B cell (primary cell): ENCODE data around the gene TLR8. TPM values are rescaled to one million over a fixed set of nuclear protein-coding genes. Genes with fewer than 3 reads are reported as not detected.
A peak's percentile ranks its signal among the peaks of the same experiment; 100 is the strongest.

Source experiments
- ATAC-seq: fragments of 200-7000 bp; cut with Tn5 transposase; one replicate; pipeline ENCODE4 v1.10.0; 2021; ENCODE audit warnings: low read depth, mild to moderate bottlenecking, moderate number of reproducible peaks, moderate library complexity
- CTCF ChIA-PET: fragments of 350-600 bp; sonication (Branson Sonifier 250); formaldehyde crosslinking; loops from one replicate; lab custom pipeline; 2021; ENCODE audit warnings: antibody characterized with exemption, inconsistent platforms; lab: Charles Lee
- POLR2A ChIA-PET: fragments of 350-600 bp; sonication (Branson Sonifier 250); formaldehyde crosslinking; loops from one replicate; lab custom pipeline; 2021; ENCODE audit warnings: antibody characterized with exemption; lab: Charles Lee
- DNase-seq: peaks from one replicate; pipeline ENCODE4 v3.0.0; 2013
- H2AFZ ChIP-seq: 2 replicates; pipeline ENCODE4 v1.6.1; 2012; ENCODE audit warnings: mild to moderate bottlenecking, low read depth, low read length; ENCODE audit not compliant: insufficient read depth, poor library complexity, severe bottlenecking
- H3K27ac ChIP-seq, 2 donors: 1 replicate in 1 of 2; 2 replicates in 1 of 2; pipeline ENCODE4 v1.5.1; 2012 to 2013; ENCODE audit warnings: low read length in 2 of 2, mild to moderate bottlenecking in 2 of 2, moderate library complexity in 1 of 2
- H3K27me3 ChIP-seq, 4 experiments: fragments of 200-600 bp in 1 of 4; sonication (generic) in 1 of 4; replicated peaks in 1 of 4; 1 replicate in 2 of 4; 2 replicates in 2 of 4; pipeline versions ENCODE4 v1.6.1 to v1.7.0; 2013 to 2016; ENCODE audit warnings: low read length in 3 of 4, mild to moderate bottlenecking in 2 of 4, mixed read lengths in 1 of 4, moderate library complexity in 1 of 4; ENCODE audit not compliant: insufficient read depth in 4 of 4, control insufficient read depth in 3 of 4; ENCODE audit errors: control extremely low read depth in 1 of 4
- H3K36me3 ChIP-seq, 2 experiments: replicated peaks in 1 of 2; 1 replicate in 1 of 2; 2 replicates in 1 of 2; pipeline versions ENCODE4 v1.6.1 to v1.7.1; 2013; ENCODE audit warnings: low read length in 1 of 2; ENCODE audit not compliant: insufficient read depth in 2 of 2, control insufficient read depth in 1 of 2; ENCODE audit errors: control extremely low read depth in 1 of 2, extremely low read depth in 1 of 2
- H3K4me1 ChIP-seq, 2 donors: fragments of 200-600 bp in 1 of 2; sonication (generic) in 1 of 2; 1 replicate in 1 of 2; 2 replicates in 1 of 2; pipeline versions ENCODE4 v1.5.1 to v1.6.1; 2013 to 2017; ENCODE audit warnings: low read length in 2 of 2; ENCODE audit not compliant: control insufficient read depth in 2 of 2, insufficient read depth in 2 of 2
- H3K4me2 ChIP-seq: replicated peaks from 2 replicates; pipeline ENCODE3; 2012; ENCODE audit warnings: mild to moderate bottlenecking, low read depth, low read length; ENCODE audit not compliant: poor library complexity, severe bottlenecking
- H3K4me3 ChIP-seq, 5 experiments: fragments of 200-600 bp in 1 of 5; sonication (generic) in 1 of 5; 1 replicate in 3 of 5; 2 replicates in 2 of 5; pipeline versions ENCODE4 v1.5.1 to v1.7.0; 2011 to 2016; ENCODE audit warnings: low read length in 4 of 5, mild to moderate bottlenecking in 4 of 5, low read depth in 2 of 5, control low read depth in 1 of 5, moderate library complexity in 1 of 5; ENCODE audit not compliant: insufficient read depth in 1 of 5; ENCODE audit errors: control extremely low read depth in 1 of 5, extremely low read depth in 1 of 5
- H3K79me2 ChIP-seq: fragments of 200-600 bp; sonication (generic); one replicate; pipeline ENCODE4 v1.6.0; 2016; ENCODE audit warnings: low read length; ENCODE audit not compliant: control insufficient read depth, insufficient read depth
- H3K9ac ChIP-seq: fragments of 200-600 bp; sonication (generic); 2 replicates; pipeline ENCODE4 v1.6.1; 2017; ENCODE audit warnings: mild to moderate bottlenecking, low read length, moderate library complexity
- H3K9me3 ChIP-seq, 3 donors: one replicate each; pipeline versions ENCODE4 v1.6.1 to v1.7.1; 2013; ENCODE audit warnings: low read length in 2 of 3; ENCODE audit not compliant: control insufficient read depth in 2 of 3, insufficient read depth in 1 of 3; ENCODE audit errors: control extremely low read depth in 1 of 3
- H4K20me1 ChIP-seq: 2 replicates; pipeline ENCODE4 v1.6.0; 2012; ENCODE audit warnings: mild to moderate bottlenecking, low read length; ENCODE audit not compliant: insufficient read depth, control insufficient read depth, poor library complexity, severe bottlenecking
- H3K27ac Mint-ChIP-seq: one replicate; pipeline ENCODE4 v1.8.0; 2021; ENCODE audit warnings: mixed read lengths
- H3K27me3 Mint-ChIP-seq: one replicate; pipeline ENCODE4 v1.8.0; 2021; ENCODE audit warnings: mixed read lengths
- H3K4me1 Mint-ChIP-seq: one replicate; pipeline ENCODE4 v1.8.0; 2021; ENCODE audit warnings: mixed read lengths
- H3K4me3 Mint-ChIP-seq: one replicate; pipeline ENCODE4 v1.8.0; 2021; ENCODE audit warnings: mixed read lengths
- H3K9me3 Mint-ChIP-seq: one replicate; pipeline ENCODE4 v1.8.0; 2022; ENCODE audit warnings: mixed read lengths; ENCODE audit not compliant: insufficient read depth
- EZH2 ChIP-seq: IDR thresholded peaks from 2 replicates; pipeline ENCODE4 v1.6.1; 2012; ENCODE audit warnings: borderline replicate concordance, low read depth, mild to moderate bottlenecking, moderate library complexity, low read length; ENCODE audit not compliant: insufficient read depth, poor library complexity, severe bottlenecking
- WGBS: methylation state at CpG from one replicate; pipeline ENCODE4 v1.1.5; 2013; ENCODE audit warnings: missing lambda C conversion rate; ENCODE audit not compliant: insufficient coverage; 5-methylcytosine and 5-hydroxymethylcytosine counted together
- intact Hi-C: fragments of 100-400 bp; cut with micrococcal nuclease; formaldehyde crosslinking; loops from one replicate; pipeline ENCODE4 v1.10.0; 2022
- polyA plus RNA-seq: library from polyadenylated mRNA; depleted of rRNA; stranded (reverse); fragments of >200 nt; gene quantifications from 2 replicates; pipeline ENCODE4 v1.2.3, GENCODE V29; 2012
- total RNA-seq, 2 donors: library from RNA; stranded (reverse); fragments of 120-200 nt in 1 of 2; gene quantifications; 1 replicate in 1 of 2; 2 replicates in 1 of 2; pipeline versions ENCODE4 v1.2.3 to v1.2.4, GENCODE V29; 2013 to 2022
- TF ChIP-seq, protein P1 (sequence below): fragments of 200-600 bp; IDR thresholded peaks from one replicate; pipeline ENCODE4 v1.8.0; 2022; ENCODE audit warnings: antibody characterized with exemption, mild to moderate bottlenecking

TLR8 gene
- total and polyA plus RNA-seq, 2 donors (not counting 1 experiment from before 2014, with no cell fraction given): 0.19 to 0.39 TPM

GRCh38 chrX:12947545-12948235, 41.3 kb downstream of the TLR8 start:
- Histone ChIP-seq H3K79me2 (peaks cover 55% of the 10 kb centered on the region), H3K4me1 (peaks cover 59 to 64% of the 10 kb centered on the region in 2 donors), H4K20me1 (peaks cover 6% of the 10 kb centered on the region), H3K36me3 (no peaks in the 10 kb centered on the region), H2AFZ (no peak overlapping the region), H3K27me3 (no peaks in the 10 kb centered on the region), H3K4me3 (peak overlapping the region in 1 of 5 experiments; percentile 38), H3K27ac (peak overlapping the region; percentile 88), H3K4me2 (peak overlapping the region; percentile 71), H3K9ac (no peak overlapping the region), H3K9me3 (no peaks in the 10 kb centered on the region)
- CTCF ChIA-PET: interaction anchor here (0.7 to 7.4 kb wide), 15 partner anchors 9 to 698 kb away, joined by 3 to 214 read pairs (median 7); partner anchors contain the start of gene TMSB4X
- TF ChIP-seq, protein P1, sequence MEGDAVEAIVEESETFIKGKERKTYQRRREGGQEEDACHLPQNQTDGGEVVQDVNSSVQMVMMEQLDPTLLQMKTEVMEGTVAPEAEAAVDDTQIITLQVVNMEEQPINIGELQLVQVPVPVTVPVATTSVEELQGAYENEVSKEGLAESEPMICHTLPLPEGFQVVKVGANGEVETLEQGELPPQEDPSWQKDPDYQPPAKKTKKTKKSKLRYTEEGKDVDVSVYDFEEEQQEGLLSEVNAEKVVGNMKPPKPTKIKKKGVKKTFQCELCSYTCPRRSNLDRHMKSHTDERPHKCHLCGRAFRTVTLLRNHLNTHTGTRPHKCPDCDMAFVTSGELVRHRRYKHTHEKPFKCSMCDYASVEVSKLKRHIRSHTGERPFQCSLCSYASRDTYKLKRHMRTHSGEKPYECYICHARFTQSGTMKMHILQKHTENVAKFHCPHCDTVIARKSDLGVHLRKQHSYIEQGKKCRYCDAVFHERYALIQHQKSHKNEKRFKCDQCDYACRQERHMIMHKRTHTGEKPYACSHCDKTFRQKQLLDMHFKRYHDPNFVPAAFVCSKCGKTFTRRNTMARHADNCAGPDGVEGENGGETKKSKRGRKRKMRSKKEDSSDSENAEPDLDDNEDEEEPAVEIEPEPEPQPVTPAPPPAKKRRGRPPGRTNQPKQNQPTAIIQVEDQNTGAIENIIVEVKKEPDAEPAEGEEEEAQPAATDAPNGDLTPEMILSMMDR: no peak
- TF ChIP-seq EZH2: no peak
- ATAC-seq (no peak), DNase-seq (no peak)
- Mint-ChIP-seq H3K4me1 (peaks cover 56% of the 10 kb centered on the region), H3K9me3 (no peaks in the 10 kb centered on the region), H3K4me3 (peak overlapping the region; percentile 37), H3K27me3 (no peaks in the 10 kb centered on the region), H3K27ac (peak overlapping the region; percentile 91)
- POLR2A ChIA-PET: interaction anchor here (1.2 to 7.9 kb wide), 3 partner anchors 27 to 143 kb away, joined by 6 to 130 read pairs (median 25); partner anchors contain the start of gene TMSB4X
- WGBS: 100% methylated on average over 1 of the region's 5 CpGs
- intact Hi-C loops: loop anchor here (1.0 kb wide), 1 partner anchor 541 kb away; no protein-coding TSS in a partner anchor

DNA sequence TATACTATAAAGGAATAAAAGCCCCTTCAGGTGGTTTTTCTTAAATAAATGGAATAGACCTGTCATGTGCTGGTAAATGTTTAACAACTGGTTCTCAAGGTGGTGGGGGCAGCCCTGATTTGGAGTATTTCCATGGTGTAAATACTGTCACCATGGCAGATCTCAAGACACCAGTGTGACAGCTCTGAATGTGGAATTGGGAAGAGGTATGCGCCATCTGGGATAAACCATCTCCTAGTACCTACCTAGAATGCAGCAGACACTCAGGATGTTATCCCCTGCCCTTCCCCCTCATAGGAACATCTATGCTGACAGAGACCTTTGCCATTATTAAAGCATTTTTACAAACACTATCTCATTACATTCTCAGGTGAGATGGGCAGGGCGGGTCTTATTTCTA, 42.1 kb downstream of the TLR8 start:
- Mint-ChIP-seq H3K4me3 (no peak overlapping the region), H3K4me1 (peaks cover 64% of the 10 kb centered on the region), H3K27ac (peak overlapping the region; percentile 93), H3K9me3 (no peaks in the 10 kb centered on the region), H3K27me3 (no peaks in the 10 kb centered on the region)
- CTCF ChIA-PET: interaction anchor here (1.0 to 7.4 kb wide), 7 partner anchors 11 to 541 kb away, joined by 3 to 214 read pairs (median 35); partner anchors contain the start of gene TMSB4X
- no peak overlapping the region for H3K9ac ChIP-seq
- no peaks in the 10 kb centered on the region for H3K9me3 ChIP-seq
- no peaks in the 10 kb centered on the region for H3K27me3 ChIP-seq
- no peak for TF ChIP-seq EZH2
- TF ChIP-seq, protein P1: no peak
- H2AFZ ChIP-seq: no peak overlapping the region
- intact Hi-C loops: no loop called here
- POLR2A ChIA-PET: interaction anchor here (3.8 to 7.9 kb wide), 2 partner anchors 26 to 143 kb away, joined by 25 to 130 read pairs; partner anchors contain the start of gene TMSB4X
- no CpG with 5 or more reads among the region's 2 CpGs for WGBS
- H3K79me2 ChIP-seq: peaks cover 63% of the 10 kb centered on the region
- peak overlapping the region; percentile 71 for H3K4me2 ChIP-seq
- H3K36me3 ChIP-seq: no peaks in the 10 kb centered on the region
- H3K27ac ChIP-seq: peak overlapping the region; percentile 88
- peaks cover 6% of the 10 kb centered on the region for H4K20me1 ChIP-seq
- H3K4me3 ChIP-seq: no peak overlapping the region
- peaks cover 67 to 72% of the 10 kb centered on the region in 2 donors for H3K4me1 ChIP-seq
- no peak for ATAC-seq
- no peak for DNase-seq
